Measurements from ENCODE around the gene DND1. TPM values are rescaled to one million over a fixed set of nuclear protein-coding genes. Genes with fewer than 3 reads are reported as not detected.
"Not testable (repeated sequence)": the region's sequence is repeated elsewhere in the genome, so short reads cannot be mapped to it uniquely, and the experiment has no call there.

The DND1 gene
- total RNA-seq, 2 donors from 2014 or later, result 0.36 to 26.2 TPM

- DNase-seq (ENCODE audit: low spot score), result peak; percentile 97
- under 1% methylated on average over 51 of the region's 63 CpGs for WGBS
- intact Hi-C loops (cut with DNase I), result loop anchor here (5.0 to 10.0 kb wide), 3 partner anchors 92 to 265 kb away; partner anchors contain the start of genes ANKHD1 and EIF4EBP3
- no peaks in the 10 kb centered on the region for H3K27me3 ChIP-seq (replicated peaks; ENCODE audit: insufficient read depth)
- TF ChIP-seq CTCF (IDR thresholded peaks at IDR 0.05) (peak; percentile 24 to 66 (median 57)), POLR2AphosphoS5 (IDR thresholded peaks at IDR 0.05) (peak; percentile 89), POLR2A (IDR thresholded peaks at IDR 0.05) (peak; percentile 83)
- H3K27ac ChIP-seq, result peak within 1 kb of the TSS; percentile 84 to 85
- peak within 1 kb of the TSS; percentile 58 to 68 for H3K4me3 ChIP-seq
- H3K9me3 ChIP-seq, result no peaks in the 10 kb centered on the region
- H3K4me1 ChIP-seq (replicated peaks), result no peaks in the 10 kb centered on the region
- H3K36me3 ChIP-seq, result peaks cover 0 to 3% of the 10 kb centered on the region in 2 donors
Measured at GRCh38 chr5:140639148-140639981, 34.0 kb downstream of the DND1 start, which contains the start of gene TMCO6. TMCO6 (plus strand) TSS chr5:140639451; CDS start chr5:140639528, 77 bp downstream.

GRCh38 chr5:140638898-140639147 lies 34.6 kb downstream of the DND1 start:
- H3K4me3 ChIP-seq, result peak overlapping the region; percentile 58 to 68

GRCh38 chr5:140637371-140638100 lies 35.8 kb downstream of the DND1 start:
- Histone ChIP-seq H3K4me1 (replicated peaks) (no peaks in the 10 kb centered on the region), H3K27ac (no peak overlapping the region), H3K27me3 (replicated peaks; ENCODE audit: insufficient read depth) (no peaks in the 10 kb centered on the region), H3K4me3 (no peak overlapping the region), H3K9me3 (no peaks in the 10 kb centered on the region), H3K36me3 (no peaks in the 10 kb centered on the region)
- TF ChIP-seq CTCF (IDR thresholded peaks at IDR 0.05), result no peak
- no peak for TF ChIP-seq POLR2AphosphoS5 (IDR thresholded peaks at IDR 0.05)
- no peak for TF ChIP-seq POLR2A (IDR thresholded peaks at IDR 0.05)
- intact Hi-C loops (cut with DNase I), result loop anchor here (5.0 to 10.0 kb wide), 3 partner anchors 90 to 263 kb away; partner anchors contain the start of genes ANKHD1 and EIF4EBP3
- DNase-seq (ENCODE audit: low spot score), result no peak
- 77% methylated on average over 10 of the region's 10 CpGs for WGBS

More at GRCh38 chr5:140638898-140639147, 34.6 kb downstream of the DND1 start:
- 16% methylated on average over 9 of the region's 9 CpGs for WGBS
- DNase-seq (ENCODE audit: low spot score); H3K4me1 ChIP-seq (replicated peaks); H3K9me3 ChIP-seq; H3K27me3 ChIP-seq (replicated peaks; ENCODE audit: insufficient read depth); H3K36me3 ChIP-seq: not testable (repeated sequence)
- intact Hi-C loops (cut with DNase I), result loop anchor here (5.0 to 10.0 kb wide), 3 partner anchors 92 to 264 kb away; partner anchors contain the start of genes ANKHD1 and EIF4EBP3
- peak overlapping the region; percentile 84 to 85 for H3K27ac ChIP-seq

GRCh38 chr5:140635291-140636257 lies 37.8 kb downstream of the DND1 start:
- no peak overlapping the region for H3K4me3 ChIP-seq
- no peaks in the 10 kb centered on the region for H3K9me3 ChIP-seq
- TF ChIP-seq POLR2AphosphoS5 (IDR thresholded peaks at IDR 0.05) (no peak), CTCF (IDR thresholded peaks at IDR 0.05) (no peak), POLR2A (IDR thresholded peaks at IDR 0.05) (no peak)
- no peak for DNase-seq (ENCODE audit: low spot score)
- 89% methylated on average over 8 of the region's 8 CpGs for WGBS
- intact Hi-C loops (cut with DNase I), result loop anchor here (5.0 to 10.0 kb wide), 3 partner anchors 88 to 261 kb away; partner anchors contain the start of genes ANKHD1 and EIF4EBP3
- no peaks in the 10 kb centered on the region for H3K36me3 ChIP-seq
- H3K27ac ChIP-seq, result no peak overlapping the region
- no peaks in the 10 kb centered on the region for H3K27me3 ChIP-seq (replicated peaks; ENCODE audit: insufficient read depth)
- H3K4me1 ChIP-seq (replicated peaks), result no peaks in the 10 kb centered on the region
